ENCODE results near the gene EXOC3. TPM values are rescaled to one million over a fixed set of nuclear protein-coding genes. Genes with fewer than 3 reads are reported as not detected.

The EXOC3 gene
- total and polyA plus RNA-seq, 10 of the 15 experiments (the other 5 are each of a cell fraction or from before 2014, with no cell fraction given) = 1.6 to 53.0 (median 27.9) TPM

- Histone ChIP-seq H3K4me1 (ENCODE audit: control insufficient read depth, insufficient read depth, low read length) (peaks cover 38% of the 10 kb centered on the region), H3K4me3 (no peak overlapping the region), H3K4me2 (ENCODE audit: control insufficient read depth, insufficient read depth) (no peak overlapping the region), H3K27ac (ENCODE audit: control insufficient read depth, insufficient read depth) (no peak overlapping the region; the same call in 1 of the 2 replicates), H4K20me1 (ENCODE audit: control insufficient read depth, insufficient read depth) (no peaks in the 10 kb centered on the region), H3K9ac (ENCODE audit: control insufficient read depth, insufficient read depth, low read length) (no peak overlapping the region; the same call in 1 of the 2 replicates), H3K79me2 (ENCODE audit: control insufficient read depth, insufficient read depth, low read length) (peaks cover 11% of the 10 kb centered on the region), H3K27me3 (replicated peaks in 1 of 2; ENCODE audit: control insufficient read depth in 2 of 2, insufficient read depth in 2 of 2, low read length in 1 of 2) (no peaks in the 10 kb centered on the region), H3K36me3 (ENCODE audit: control insufficient read depth in 2 of 2, insufficient read depth in 2 of 2, low read length in 1 of 2) (peaks cover 0 to 12% of the 10 kb centered on the region in 2 experiments; a peak in 2 of 4 replicates), H3K9me3 (replicated peaks; ENCODE audit: control insufficient read depth, insufficient read depth, low read length) (no peaks in the 10 kb centered on the region), H2AFZ (ENCODE audit: control insufficient read depth, low read depth, low read length) (no peak overlapping the region)
- DNase-seq (ENCODE audit: low read depth, low spot score) (no peak), FAIRE-seq (no peak), ATAC-seq (no peak)
- intact Hi-C loops (cut with micrococcal nuclease; ENCODE audit: unreplicated experiment) = no loop called here
- TF ChIP-seq NFXL1 (IDR thresholded peaks at IDR 0.05; ENCODE audit: borderline replicate concordance) = peak; percentile 96
- no peak for TF ChIP-seq ETV6 (conservative IDR thresholded peaks at IDR 0.05 in 1 of 2, IDR thresholded peaks at IDR 0.05 in 1 of 2; ENCODE audit: borderline replicate concordance in 1 of 2, low read depth in 1 of 2)
- no peak for TF ChIP-seq ZBTB33 (IDR thresholded peaks at IDR 0.05)
- peak; percentile 30; the same call in 1 of the 2 replicates for TF ChIP-seq HDGF (IDR thresholded peaks at IDR 0.05)
- ChIA-PET CTCF (no interaction called here), POLR2A (interaction anchor here (1.2 kb wide), 1 partner anchor 16 kb away, joined by 3 read pairs; no protein-coding TSS in a partner anchor), RAD21 (ENCODE audit: unreplicated experiment) (no interaction called here), SMC1A (ENCODE audit: uncharacterized antibody, unreplicated experiment) (interaction anchor here (1.4 to 2.1 kb wide), 3 partner anchors 15 to 75 kb away, joined by 3 to 5 read pairs (median 4); no protein-coding TSS in a partner anchor)
- in situ Hi-C loops (cut with MboI) = no loop called here
- 88% methylated on average over 18 of the region's 18 CpGs for WGBS (ENCODE audit: insufficient coverage, insufficient replicate concordance, low lambda C conversion rate, missing lambda C conversion rate)
- no TSS peak for BruUV-seq (replicated peaks)
Observed at GRCh38 chr5:394671-395155, 48.3 kb upstream of the EXOC3 start.
